HEK293 (cell line): ENCODE results near the gene KLF13.

Experiments used
- ELK4 ChIP-seq: IDR thresholded peaks from 2 replicates; pipeline ENCODE4 v1.6.1; 2011; ENCODE audit warnings: mild to moderate bottlenecking, low read depth, low read length, borderline replicate concordance
- INSM2 ChIP-seq: fragments of 450-650 bp; formaldehyde crosslinking; IDR thresholded peaks from 2 replicates; pipeline ENCODE4 v1.5.1; 2016; ENCODE audit warnings: missing biosample characterization, missing genetic modification characterization
- ZNF2 ChIP-seq: fragments of 450-650 bp; formaldehyde crosslinking; IDR thresholded peaks from 2 replicates; pipeline ENCODE4 v1.5.1; 2016; ENCODE audit warnings: missing biosample characterization, missing genetic modification characterization
- ZNF274 ChIP-seq, 2 experiments: fragments of 200-500 bp in 1 of 2; fragments of 450-650 bp in 1 of 2; sonication (Bioruptor generic) in 1 of 2; formaldehyde crosslinking in 1 of 2; IDR thresholded peaks; 2 replicates each; pipeline versions ENCODE4 v1.5.1 to v1.6.1; 2014 to 2016; ENCODE audit warnings: borderline replicate concordance in 1 of 2, inconsistent platforms in 1 of 2, low read length in 1 of 2, missing biosample characterization in 1 of 2, missing genetic modification characterization in 1 of 2
- ZNF670 ChIP-seq: fragments of 450-650 bp; formaldehyde crosslinking; IDR thresholded peaks from 2 replicates; pipeline ENCODE4 v1.5.1; 2016; ENCODE audit warnings: missing biosample characterization, missing genetic modification characterization, low read depth
- TF ChIP-seq, protein P1 (sequence below): fragments of 450-650 bp; formaldehyde crosslinking; IDR thresholded peaks from 2 replicates; pipeline ENCODE4 v1.5.1; 2016; ENCODE audit warnings: missing biosample characterization, missing genetic modification characterization

- TF ChIP-seq ZNF670 (tag by site-specific recombination) (no peak), ELK4 (no peak), ZNF2 (tag by site-specific recombination) (no peak), INSM2 (tag by site-specific recombination) (no peak), ZNF274 (IDR thresholded peaks at IDR 0.05; ENCODE audit: low read length) (no peak), ZNF274 (tag by site-specific recombination; IDR thresholded peaks at IDR 0.05; ENCODE audit: borderline replicate concordance) (no peak)
- TF ChIP-seq, protein P1, sequence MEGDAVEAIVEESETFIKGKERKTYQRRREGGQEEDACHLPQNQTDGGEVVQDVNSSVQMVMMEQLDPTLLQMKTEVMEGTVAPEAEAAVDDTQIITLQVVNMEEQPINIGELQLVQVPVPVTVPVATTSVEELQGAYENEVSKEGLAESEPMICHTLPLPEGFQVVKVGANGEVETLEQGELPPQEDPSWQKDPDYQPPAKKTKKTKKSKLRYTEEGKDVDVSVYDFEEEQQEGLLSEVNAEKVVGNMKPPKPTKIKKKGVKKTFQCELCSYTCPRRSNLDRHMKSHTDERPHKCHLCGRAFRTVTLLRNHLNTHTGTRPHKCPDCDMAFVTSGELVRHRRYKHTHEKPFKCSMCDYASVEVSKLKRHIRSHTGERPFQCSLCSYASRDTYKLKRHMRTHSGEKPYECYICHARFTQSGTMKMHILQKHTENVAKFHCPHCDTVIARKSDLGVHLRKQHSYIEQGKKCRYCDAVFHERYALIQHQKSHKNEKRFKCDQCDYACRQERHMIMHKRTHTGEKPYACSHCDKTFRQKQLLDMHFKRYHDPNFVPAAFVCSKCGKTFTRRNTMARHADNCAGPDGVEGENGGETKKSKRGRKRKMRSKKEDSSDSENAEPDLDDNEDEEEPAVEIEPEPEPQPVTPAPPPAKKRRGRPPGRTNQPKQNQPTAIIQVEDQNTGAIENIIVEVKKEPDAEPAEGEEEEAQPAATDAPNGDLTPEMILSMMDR (tag by site-specific recombination): no peak
Measured at GRCh38 chr15:31341071-31341470, 14.4 kb downstream of the KLF13 start.
